Muscle of leg (tissue), 11 donors: ENCODE results near the gene ZNF641. TPM values are rescaled to one million over a fixed set of nuclear protein-coding genes. Genes with fewer than 3 reads are reported as not detected.
A peak's percentile ranks its signal among the peaks of the same experiment; 100 is the strongest.

Source experiments
- DNase-seq: peaks from one replicate; pipeline ENCODE4 v3.0.0; 2013
- H3K27ac ChIP-seq: one replicate; pipeline ENCODE4 v1.5.1; 2013; ENCODE audit warnings: mild to moderate bottlenecking, low read length, control low read depth
- H3K27me3 ChIP-seq: one replicate; pipeline ENCODE4 v1.6.1; 2013; ENCODE audit warnings: low read length; ENCODE audit not compliant: control insufficient read depth, insufficient read depth
- H3K36me3 ChIP-seq: one replicate; pipeline ENCODE4 v1.6.1; 2013; ENCODE audit warnings: low read length; ENCODE audit not compliant: control insufficient read depth, insufficient read depth
- H3K4me1 ChIP-seq: one replicate; pipeline ENCODE4 v1.6.1; 2013; ENCODE audit warnings: low read length; ENCODE audit not compliant: control insufficient read depth, insufficient read depth
- H3K4me3 ChIP-seq: one replicate; pipeline ENCODE4 v1.5.1; 2013; ENCODE audit warnings: low read length, control low read depth
- H3K9me3 ChIP-seq: replicated peaks from 2 replicates; pipeline ENCODE4 v1.6.1; 2013; ENCODE audit warnings: low read depth, low read length; ENCODE audit not compliant: control insufficient read depth
- WGBS: methylation state at CpG from one replicate; pipeline ENCODE4 v1.1.5; 2013; ENCODE audit warnings: missing lambda C conversion rate; ENCODE audit not compliant: insufficient coverage; 5-methylcytosine and 5-hydroxymethylcytosine counted together
- polyA plus RNA-seq, 8 donors: library from polyadenylated mRNA; unstranded; fragments of 120-200 nt; gene quantifications; one replicate each; pipeline versions ENCODE4 v1.2.1 to v1.2.3, GENCODE V29; 2013; ENCODE audit warnings: inconsistent platforms in 1 of 8, low replicate concordance in 1 of 8; ENCODE audit not compliant: insufficient read length in 8 of 8, insufficient read depth in 1 of 8
- total RNA-seq: library from RNA; stranded (reverse); fragments of 120-200 nt; gene quantifications from one replicate; pipeline ENCODE4 v1.2.4, GENCODE V29; 2013

ZNF641 gene
- total and polyA plus RNA-seq, 9 donors = 10.5 to 17.8 (median 14.6) TPM

- Histone ChIP-seq H3K4me1 (no peaks in the 10 kb centered on the region), H3K36me3 (no peaks in the 10 kb centered on the region), H3K27me3 (no peaks in the 10 kb centered on the region), H3K27ac (no peak overlapping the region), H3K9me3 (no peaks in the 10 kb centered on the region), H3K4me3 (no peak overlapping the region)
- DNase-seq = no peak
- WGBS = no CpG with 5 or more reads among the region's 2 CpGs
Measured at GRCh38 chr12:48366131-48366530, 15.4 kb upstream of the ZNF641 start.

- no peaks in the 10 kb centered on the region for H3K27me3 ChIP-seq
- H3K4me1 ChIP-seq = no peaks in the 10 kb centered on the region
- H3K9me3 ChIP-seq = no peaks in the 10 kb centered on the region
- H3K36me3 ChIP-seq = no peaks in the 10 kb centered on the region
- no peak overlapping the region for H3K4me3 ChIP-seq
- WGBS = no CpG with 5 or more reads among the region's 2 CpGs
- H3K27ac ChIP-seq = no peak overlapping the region
- DNase-seq = no peak
Measured at GRCh38 chr12:48361664-48362339, 11.1 kb upstream of the ZNF641 start.

DNA sequence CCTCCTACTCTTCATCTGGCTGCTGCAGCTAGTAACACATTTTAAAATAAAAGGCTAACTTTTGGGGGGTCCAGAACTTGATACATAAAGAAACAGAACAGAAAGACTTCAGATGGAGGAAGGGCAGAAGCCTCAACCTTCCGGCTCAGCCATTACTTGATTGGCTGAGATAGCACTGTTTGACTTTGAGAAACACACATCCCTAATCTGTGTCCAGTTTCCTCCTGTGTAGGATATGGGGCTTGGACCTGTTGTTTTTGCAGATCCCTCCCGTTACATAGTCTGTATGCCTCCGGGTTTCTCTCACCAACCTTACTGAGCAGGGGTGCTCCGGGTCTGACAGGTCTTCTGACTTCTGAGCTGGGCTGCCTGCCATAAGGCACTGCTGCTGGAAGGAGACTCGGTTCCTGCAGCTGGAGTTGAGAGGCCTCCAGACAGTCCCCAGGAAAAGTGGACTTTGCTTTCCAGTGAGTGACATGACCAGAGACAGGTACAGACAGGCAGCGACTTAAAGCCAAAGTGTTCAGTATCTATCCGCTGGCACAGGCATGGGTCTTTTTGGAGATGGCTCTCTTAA lies 8.3 kb upstream of the ZNF641 start:
- WGBS = 70% methylated on average over 4 of the region's 7 CpGs
- H3K4me3 ChIP-seq = no peak overlapping the region
- no peak overlapping the region for H3K27ac ChIP-seq
- DNase-seq = peak; percentile 6
- H3K36me3 ChIP-seq = no peaks in the 10 kb centered on the region
- no peaks in the 10 kb centered on the region for H3K4me1 ChIP-seq
- no peaks in the 10 kb centered on the region for H3K27me3 ChIP-seq
- no peaks in the 10 kb centered on the region for H3K9me3 ChIP-seq

GRCh38 chr12:48356041-48356768 lies 5.5 kb upstream of the ZNF641 start:
- H3K9me3 ChIP-seq = no peaks in the 10 kb centered on the region
- no peak for DNase-seq
- H3K27me3 ChIP-seq = no peaks in the 10 kb centered on the region
- H3K4me1 ChIP-seq = peaks cover 2% of the 10 kb centered on the region
- H3K27ac ChIP-seq = no peak overlapping the region
- H3K4me3 ChIP-seq = no peak overlapping the region
- H3K36me3 ChIP-seq = no peaks in the 10 kb centered on the region
- 71% methylated on average over 3 of the region's 6 CpGs for WGBS

DNA sequence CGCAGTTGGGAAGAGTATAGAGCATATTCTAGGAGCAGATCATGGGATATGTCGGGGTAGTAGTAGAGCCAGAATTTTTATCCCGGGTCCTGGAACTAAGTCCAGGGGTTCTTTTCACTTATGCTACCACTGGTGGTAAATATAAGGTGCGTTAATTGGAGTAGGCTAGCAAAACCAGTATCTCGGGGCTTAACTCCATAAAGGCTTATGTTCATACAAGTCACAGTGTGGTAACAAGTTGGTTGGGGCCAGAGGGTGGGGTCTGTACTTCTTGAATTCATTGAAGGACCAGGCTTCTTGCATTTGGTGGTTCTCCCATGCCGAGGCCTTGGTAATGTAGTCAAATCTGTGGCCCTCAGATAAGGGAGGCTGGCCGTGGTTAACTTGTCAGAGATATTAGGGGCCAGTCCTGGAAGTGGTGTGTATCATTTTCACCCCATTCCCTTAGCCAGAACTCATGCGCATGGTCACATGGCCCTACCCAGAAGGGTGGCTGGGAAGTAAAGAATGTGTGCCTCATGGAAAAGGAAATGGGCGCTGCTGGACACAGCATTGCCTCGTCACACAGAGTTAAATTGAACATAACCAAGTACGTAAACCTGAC lies 1.5 kb upstream of the ZNF641 start:
- DNase-seq = no peak
- Histone ChIP-seq H3K27me3 (no peaks in the 10 kb centered on the region), H3K36me3 (peaks cover 8% of the 10 kb centered on the region), H3K4me3 (no peak overlapping the region), H3K4me1 (peaks cover 12% of the 10 kb centered on the region), H3K27ac (no peak overlapping the region), H3K9me3 (no peaks in the 10 kb centered on the region)
- 84% methylated on average over 5 of the region's 11 CpGs for WGBS

DNA sequence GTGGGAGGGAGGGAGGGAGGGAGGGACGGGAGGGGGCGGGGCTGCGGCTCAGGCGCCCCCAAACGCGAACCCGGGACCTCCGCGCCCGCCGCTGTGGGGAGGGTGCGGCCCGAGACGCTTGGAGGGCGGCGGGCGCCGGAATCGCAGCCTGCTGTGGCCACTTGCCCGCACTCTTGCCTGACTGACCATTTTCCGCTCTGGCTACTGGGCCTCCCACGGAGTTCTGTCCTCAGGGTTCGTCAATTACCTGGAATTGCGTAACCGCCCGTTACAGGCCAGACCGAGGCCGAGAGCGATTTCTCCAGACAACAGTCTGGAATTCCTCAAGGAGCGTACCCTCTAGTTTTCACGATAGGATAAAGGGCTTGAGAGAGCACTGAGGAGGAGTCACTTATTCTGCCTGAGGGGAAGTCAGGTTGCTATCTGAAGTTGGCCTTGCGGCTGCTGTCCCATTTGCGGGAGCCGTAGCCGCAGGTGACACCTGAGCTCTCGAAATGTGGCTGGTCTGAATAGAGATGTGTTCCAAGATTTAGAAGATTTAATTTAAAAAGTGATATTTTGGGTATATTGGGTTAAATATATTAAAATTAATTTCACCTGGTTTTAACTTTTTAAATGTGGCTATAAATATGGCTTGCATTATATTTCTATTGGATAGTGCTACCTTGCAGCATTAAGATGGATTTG lies 446 bp upstream of the ZNF641 start:
- Histone ChIP-seq H3K9me3 (no peaks in the 10 kb centered on the region), H3K4me3 (peak overlapping the region; percentile 83), H3K27ac (peak overlapping the region; percentile 93), H3K27me3 (no peaks in the 10 kb centered on the region), H3K36me3 (peaks cover 19% of the 10 kb centered on the region), H3K4me1 (peaks cover 12% of the 10 kb centered on the region)
- no peak for DNase-seq
- WGBS = 1% methylated on average over 35 of the region's 36 CpGs

GRCh38 chr12:48349471-48349870 lies 1.2 kb downstream of the ZNF641 start:
- Histone ChIP-seq H3K9me3 (no peaks in the 10 kb centered on the region), H3K27ac (peak overlapping the region; percentile 96)
- 15% methylated on average over 1 of the region's 2 CpGs for WGBS

DNA sequence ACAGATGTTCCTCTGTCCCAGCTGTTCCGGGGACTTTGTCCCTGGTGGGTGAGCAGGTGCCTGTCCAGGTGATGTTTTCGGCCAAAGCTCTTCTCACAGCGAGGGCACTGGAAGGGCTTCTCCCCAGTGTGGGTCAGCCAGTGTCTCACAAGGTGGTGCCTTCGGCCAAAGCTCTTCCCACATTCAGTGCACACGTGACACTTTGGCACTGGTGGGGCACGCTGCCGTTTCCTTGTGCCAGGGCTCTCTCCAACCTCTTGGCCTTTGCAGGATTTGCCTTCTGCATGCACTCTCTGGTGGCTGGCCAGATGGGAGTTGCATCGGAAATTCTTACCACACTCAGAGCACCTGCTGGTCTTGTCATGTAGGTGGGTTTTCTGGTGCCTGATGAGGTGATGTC lies 7.7 kb downstream of the ZNF641 start:
- no peak overlapping the region for H3K4me3 ChIP-seq
- H3K27me3 ChIP-seq = no peaks in the 10 kb centered on the region
- DNase-seq = no peak
- WGBS = 88% methylated on average over 7 of the region's 8 CpGs
- no peak overlapping the region for H3K27ac ChIP-seq
- no peaks in the 10 kb centered on the region for H3K4me1 ChIP-seq
- no peaks in the 10 kb centered on the region for H3K9me3 ChIP-seq
- H3K36me3 ChIP-seq = peaks cover 54% of the 10 kb centered on the region

More at GRCh38 chr12:48349471-48349870, 1.2 kb downstream of the ZNF641 start:
- no peaks in the 10 kb centered on the region for H3K27me3 ChIP-seq
- peaks cover 31% of the 10 kb centered on the region for H3K36me3 ChIP-seq
- peaks cover 12% of the 10 kb centered on the region for H3K4me1 ChIP-seq
- peak overlapping the region; percentile 82 for H3K4me3 ChIP-seq
- DNase-seq = peak; percentile 86

DNA sequence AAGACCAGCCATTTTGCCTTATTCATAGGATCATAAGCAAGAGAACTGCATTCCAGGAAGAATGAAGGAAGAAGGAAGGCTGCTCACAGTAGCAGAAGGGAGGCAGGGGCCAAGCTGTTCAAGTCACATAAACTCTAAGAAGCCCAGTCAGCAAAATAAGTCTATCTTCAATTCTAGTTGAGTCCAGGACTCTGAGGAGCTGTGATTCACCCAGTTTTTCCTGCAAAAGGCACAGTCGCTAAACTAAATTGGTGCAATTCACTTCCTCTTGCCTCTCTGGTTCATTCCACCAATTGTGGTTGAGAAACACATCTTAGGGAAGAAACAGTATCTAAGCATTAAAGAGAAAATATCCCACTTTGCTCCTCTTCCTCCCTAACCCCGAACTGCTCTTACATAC lies 9.8 kb downstream of the ZNF641 start:
- H3K36me3 ChIP-seq = peaks cover 35% of the 10 kb centered on the region
- H3K9me3 ChIP-seq = no peaks in the 10 kb centered on the region
- no peak overlapping the region for H3K27ac ChIP-seq
- no peak for DNase-seq
- H3K4me1 ChIP-seq = no peaks in the 10 kb centered on the region
- H3K27me3 ChIP-seq = no peaks in the 10 kb centered on the region
- no CpG with 5 or more reads among the region's 2 CpGs for WGBS
- no peak overlapping the region for H3K4me3 ChIP-seq
